Stimulated activated CD4-positive, alpha-beta T cell treated with anti-CD3 and anti-CD28 coated beads, TNF-alpha, amount 100 ng/mL, for 48 hours (primary cell): ENCODE measurements around the gene USP34.
"Not testable (repeated sequence)": the region's sequence is repeated elsewhere in the genome, so short reads cannot be mapped to it uniquely, and the experiment has no call there.

Experiments
- DNase-seq, 3 donors: peaks; one replicate each; pipeline ENCODE4 v3.0.0-alpha.2; 2020; ENCODE audit warnings: low read depth in 3 of 3

Gene USP34

GRCh38 chr2:61423714-61424113 lies 47.2 kb downstream of the USP34 start:
- DNase-seq, result no peak

GRCh38 chr2:61421611-61422010 lies 49.3 kb downstream of the USP34 start:
- no peak for DNase-seq

- DNase-seq, result no peak
These were observed 49.8 kb downstream of the USP34 start for GRCh38 chr2:61420991-61421544.

DNA sequence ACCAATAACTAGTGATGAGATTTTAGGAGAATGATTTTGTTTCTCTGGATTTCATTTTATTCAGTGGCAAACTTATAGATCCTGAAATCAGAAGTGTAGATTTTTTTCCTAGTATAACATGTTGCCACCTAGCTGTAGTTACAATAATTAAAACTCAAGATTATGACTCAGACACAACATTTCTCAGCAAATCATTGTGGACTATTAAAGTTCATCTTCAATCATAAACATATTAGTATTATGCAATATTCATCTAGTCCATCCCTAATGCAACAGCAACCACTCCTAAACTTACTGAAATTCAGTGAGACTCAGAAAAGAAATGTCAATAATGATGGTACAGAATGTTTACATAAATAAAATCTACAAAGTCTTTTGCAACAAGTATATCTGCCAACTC lies 51.3 kb downstream of the USP34 start:
- no peak for DNase-seq

DNA sequence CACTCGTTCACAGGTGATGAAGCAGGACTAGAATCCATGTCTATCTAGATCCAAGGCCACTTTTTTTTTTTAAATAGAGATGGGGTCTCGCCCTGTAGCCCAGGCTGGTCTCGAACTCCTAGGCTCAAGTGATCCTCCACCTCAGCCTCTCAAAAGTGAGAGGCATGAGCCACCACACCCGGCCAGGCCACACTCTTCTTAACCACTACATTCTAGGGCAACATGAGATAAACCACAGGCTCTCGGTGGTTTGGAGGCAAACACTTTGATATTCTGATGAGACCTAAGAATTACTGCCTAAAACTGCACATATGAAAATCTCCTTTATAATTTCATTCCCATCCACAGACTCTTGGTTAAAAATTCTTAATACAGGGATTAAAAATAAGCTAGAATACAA lies 51.8 kb downstream of the USP34 start:
- no peak for DNase-seq

GRCh38 chr2:61416871-61417645 lies 53.8 kb downstream of the USP34 start:
- DNase-seq, result no peak

- no peak for DNase-seq
These were observed 55.6 kb downstream of the USP34 start for GRCh38 chr2:61415265-61415664.

GRCh38 chr2:61414674-61415073 lies 56.2 kb downstream of the USP34 start:
- DNase-seq, result no peak

GRCh38 chr2:61411109-61411508 lies 59.8 kb downstream of the USP34 start:
- no peak for DNase-seq

- no peak for DNase-seq
These were observed 60.7 kb downstream of the USP34 start for GRCh38 chr2:61410185-61410584.

DNA sequence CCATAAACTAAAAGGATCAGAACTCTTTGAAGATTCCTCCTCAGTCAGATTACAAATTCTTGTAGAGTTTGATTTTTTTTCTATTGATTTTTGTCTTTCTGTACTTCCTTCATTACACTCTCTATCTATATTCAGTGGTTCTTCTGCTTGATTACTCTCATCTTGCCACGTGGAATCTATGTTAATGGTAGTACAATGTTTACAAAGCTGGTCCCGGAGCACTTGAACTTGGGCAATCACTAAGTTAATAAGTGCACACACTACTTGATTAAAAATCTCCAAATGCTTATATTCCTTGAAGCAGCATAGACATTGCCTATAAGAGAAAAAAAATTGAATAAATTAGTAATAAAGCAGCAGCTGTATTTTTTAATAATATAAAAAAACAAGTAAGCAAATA lies 65.1 kb downstream of the USP34 start:
- no peak for DNase-seq

DNA sequence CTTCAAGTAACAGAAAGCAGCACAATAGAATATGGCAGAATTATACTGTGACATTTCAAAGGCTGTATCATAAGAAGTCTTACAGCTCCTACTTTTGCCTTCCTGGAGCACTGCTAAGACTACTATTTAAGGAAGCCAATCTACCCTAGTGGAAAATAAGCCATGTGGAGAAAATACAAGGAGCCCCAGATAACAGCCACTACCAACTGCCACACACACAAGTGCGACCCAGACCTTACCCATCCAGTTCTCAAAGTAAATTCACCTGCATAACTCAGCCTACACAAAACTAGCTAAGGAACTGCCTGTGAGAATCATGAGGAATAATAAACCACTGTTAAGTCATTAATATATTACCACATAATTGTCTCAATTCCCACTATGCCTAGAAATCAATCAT lies 66.4 kb downstream of the USP34 start:
- DNase-seq, result no peak

DNA sequence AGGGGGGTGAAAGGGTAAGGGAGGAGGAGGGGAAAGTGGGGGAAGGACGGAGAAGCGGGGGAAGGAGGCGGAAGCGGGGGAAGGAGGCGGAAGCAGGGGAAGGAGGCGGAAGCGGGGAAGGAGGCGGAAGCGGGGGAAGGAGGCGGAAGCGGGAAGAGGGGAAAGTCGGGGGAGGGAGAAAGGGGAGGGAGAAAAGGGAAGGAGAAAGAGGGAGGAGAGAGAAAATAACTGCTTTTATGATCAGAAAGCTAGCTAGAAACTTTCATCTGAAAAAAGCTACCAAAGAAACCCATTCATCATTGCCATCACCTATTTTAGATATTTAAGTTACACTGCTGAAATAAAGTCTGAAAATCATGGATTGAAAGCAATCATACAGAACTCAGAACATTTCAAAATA lies 72.5 kb downstream of the USP34 start:
- DNase-seq, result no peak

DNA sequence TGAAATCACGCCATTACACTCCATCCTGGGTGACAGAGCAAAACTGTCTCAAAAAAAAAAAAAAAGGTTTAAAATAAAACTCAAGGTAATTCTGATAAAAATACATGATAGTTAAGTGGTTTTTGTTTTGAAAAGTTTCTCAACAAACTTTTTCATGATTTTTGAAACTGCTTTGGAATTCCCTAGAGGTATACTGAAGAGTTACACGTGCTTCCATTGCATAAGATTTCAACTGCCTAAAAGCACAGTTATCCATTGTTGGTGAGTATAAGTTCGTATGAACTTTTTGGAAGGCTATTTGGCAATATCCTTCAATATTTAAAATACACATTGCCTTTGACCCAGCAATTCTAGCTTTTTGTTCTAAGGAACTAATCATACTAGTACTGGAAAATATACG lies 74.9 kb downstream of the USP34 start:
- DNase-seq, result no peak

- DNase-seq, result not testable (repeated sequence)
These were observed 83.3 kb downstream of the USP34 start for GRCh38 chr2:61387588-61387987.

- not testable (repeated sequence) for DNase-seq
These were observed 90.0 kb downstream of the USP34 start for GRCh38 chr2:61380882-61381197.

GRCh38 chr2:61380056-61380881 lies 90.6 kb downstream of the USP34 start:
- no peak for DNase-seq

GRCh38 chr2:61379521-61379920 lies 91.4 kb downstream of the USP34 start:
- no peak for DNase-seq

GRCh38 chr2:61378281-61378680 lies 92.6 kb downstream of the USP34 start:
- DNase-seq, result no peak

GRCh38 chr2:61377046-61377445 lies 93.8 kb downstream of the USP34 start:
- no peak for DNase-seq

- no peak for DNase-seq
These were observed 94.7 kb downstream of the USP34 start for GRCh38 chr2:61376211-61376610.

GRCh38 chr2:61371027-61371426 lies 99.9 kb downstream of the USP34 start:
- no peak for DNase-seq
